Activated T-cell treated with anti-CD3 and anti-CD28 coated beads, Interleukin-2, amount 50 U/mL, for 48 hours (primary cell): ENCODE measurements around the gene AIMP1.

Experiments
- DNase-seq, 2 experiments: peaks; one replicate each; pipeline ENCODE4 v3.0.0-alpha.2; 2020

Gene AIMP1

DNA sequence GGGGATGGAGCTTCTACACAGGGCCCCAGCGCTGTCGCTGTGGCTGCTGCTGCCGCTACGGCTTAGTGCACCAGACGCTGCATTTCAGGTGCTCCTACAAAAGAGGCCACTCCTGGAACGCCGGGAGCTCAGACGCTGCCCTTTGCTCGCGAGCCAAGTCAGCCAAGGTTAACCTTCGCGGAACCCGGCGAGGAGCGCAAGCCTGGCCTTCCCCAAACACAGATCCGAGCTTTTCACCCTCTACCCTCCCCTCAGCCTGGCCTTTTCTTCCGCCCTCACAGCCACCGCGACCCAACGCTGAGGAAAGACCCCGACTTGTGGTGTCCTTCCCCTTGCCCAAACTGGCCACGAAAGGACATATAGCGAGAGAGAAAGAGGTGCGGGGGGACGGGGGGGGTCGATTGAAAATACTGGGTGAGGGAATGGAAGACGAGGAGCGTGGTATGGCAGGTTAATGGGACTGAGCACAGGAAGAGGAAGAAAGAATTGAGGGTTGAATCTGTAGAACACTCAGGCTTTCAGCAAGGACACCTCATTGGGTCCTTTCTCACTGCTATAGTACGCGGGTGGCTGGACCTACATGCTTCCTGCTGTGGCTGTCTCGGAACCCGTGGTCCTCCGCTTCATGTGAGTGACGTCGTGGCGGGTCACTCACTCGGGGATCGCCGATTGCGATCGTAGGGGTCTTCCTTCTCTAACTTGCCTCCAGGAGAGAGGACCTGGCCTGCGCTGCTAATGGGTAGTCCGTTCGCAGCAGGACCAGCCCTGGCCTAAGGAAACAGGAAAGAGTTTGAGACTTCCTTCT is at the start of gene AIMP1, which contains the start of gene TBCK:
TSS of gene AIMP1 (plus strand) at position 583 of the 805 bp plus-strand sequence. CDS start 8,460 bp downstream, outside the sequence.
TSS of gene TBCK (minus strand) at position 242 of the 805 bp plus-strand sequence. CDS start 7,249 bp downstream, outside the sequence.
- DNase-seq = peak; percentile 90 to 91

DNA sequence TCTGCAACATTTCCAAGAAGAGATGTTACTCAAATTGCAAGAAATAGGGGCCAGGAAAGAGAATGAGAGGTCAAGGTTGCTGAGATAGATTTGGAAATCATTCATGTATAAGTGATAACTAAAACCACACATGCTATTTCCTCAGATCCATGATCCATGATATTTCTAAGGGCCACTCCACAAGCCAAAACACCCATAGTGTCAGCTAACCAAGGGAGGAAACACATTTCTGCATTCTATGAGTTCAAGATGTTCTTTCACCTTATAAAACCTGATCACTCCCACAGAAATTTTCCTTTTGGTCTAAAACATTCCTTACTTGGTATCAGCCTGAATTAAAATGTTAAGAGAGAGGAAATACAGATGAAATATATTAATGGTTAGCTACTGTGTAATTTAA is 47.6 kb upstream of the AIMP1 start:
- DNase-seq = no peak

DNA sequence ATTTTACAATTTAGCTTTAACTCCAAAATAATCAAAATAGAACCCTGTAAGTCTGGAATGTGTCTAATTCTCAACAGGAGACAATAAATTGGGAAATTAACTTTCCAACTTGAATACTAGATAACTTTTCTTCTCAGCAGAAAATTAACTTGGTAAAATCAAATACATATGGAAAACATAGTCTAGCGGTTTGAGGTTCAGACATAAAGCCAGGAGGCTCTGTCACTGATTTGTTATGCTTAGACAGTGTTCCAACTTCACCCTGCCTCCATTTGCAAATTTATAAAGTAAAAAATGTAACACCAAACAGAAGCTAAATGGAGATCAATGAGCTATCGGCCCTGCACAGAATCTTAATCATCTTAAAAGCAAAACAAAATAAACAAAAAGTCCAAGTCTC is 46.6 kb upstream of the AIMP1 start:
- no peak for DNase-seq

DNA sequence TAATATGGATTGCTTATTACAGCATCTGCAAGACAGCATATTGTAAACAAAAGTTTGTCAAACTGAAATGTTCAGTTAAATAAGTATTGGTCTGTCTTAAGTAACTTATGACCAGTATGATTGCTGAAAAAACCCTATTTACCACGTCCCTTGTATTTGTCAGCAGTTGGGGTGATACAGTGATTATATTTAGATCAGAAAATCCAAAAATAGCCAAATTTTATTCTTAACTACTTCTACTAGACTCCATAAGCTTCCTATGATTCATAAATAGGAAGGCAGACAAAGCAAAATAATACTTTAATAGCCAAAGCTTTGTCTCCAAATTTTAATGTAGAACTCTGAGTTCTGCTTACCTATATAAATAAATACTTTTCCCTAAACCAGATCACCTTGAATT is 45.6 kb upstream of the AIMP1 start:
- no peak for DNase-seq

DNA sequence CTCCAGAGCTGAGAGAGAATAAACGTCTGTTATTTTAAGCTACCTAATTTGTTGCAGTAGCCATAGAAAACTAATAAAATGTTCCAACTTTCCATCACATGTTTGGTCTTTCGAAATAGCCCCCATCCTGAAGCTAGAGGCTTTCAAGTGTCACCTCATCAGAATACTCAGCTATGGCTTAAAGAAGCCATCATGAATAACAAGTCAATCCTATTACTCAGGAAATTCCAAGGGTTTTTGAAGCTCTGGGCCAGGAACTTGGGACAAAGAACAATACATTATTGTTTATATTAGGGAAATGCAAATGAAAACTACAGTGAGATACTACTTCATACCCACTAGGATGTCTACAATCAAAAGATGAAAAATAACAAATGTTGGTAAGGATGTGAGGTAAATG is 42.5 kb upstream of the AIMP1 start:
- no peak for DNase-seq

DNA sequence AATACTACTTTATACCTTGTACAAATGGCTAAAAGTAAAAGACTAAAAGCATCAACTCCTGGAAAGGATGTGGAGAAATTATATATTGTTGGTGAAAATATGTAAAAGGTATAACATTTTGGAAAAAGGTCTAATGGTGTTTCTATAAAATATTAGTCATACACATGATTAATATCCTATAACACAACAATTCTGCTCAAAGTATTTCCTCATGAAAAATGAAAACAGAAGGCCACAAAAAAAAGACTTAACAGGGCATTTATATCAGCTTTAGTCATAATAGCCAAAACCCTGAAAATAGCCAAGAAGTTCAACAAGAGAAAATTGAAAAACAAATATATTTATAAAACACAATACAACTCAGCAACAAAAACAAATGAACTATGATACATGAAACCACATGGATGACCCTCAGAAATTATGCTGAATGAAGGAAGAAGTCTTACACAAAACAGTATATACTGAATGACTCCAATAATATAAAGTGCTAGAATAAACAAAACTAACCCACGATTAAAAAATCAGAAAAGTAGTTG is 39.1 kb upstream of the AIMP1 start:
- DNase-seq = no peak

DNA sequence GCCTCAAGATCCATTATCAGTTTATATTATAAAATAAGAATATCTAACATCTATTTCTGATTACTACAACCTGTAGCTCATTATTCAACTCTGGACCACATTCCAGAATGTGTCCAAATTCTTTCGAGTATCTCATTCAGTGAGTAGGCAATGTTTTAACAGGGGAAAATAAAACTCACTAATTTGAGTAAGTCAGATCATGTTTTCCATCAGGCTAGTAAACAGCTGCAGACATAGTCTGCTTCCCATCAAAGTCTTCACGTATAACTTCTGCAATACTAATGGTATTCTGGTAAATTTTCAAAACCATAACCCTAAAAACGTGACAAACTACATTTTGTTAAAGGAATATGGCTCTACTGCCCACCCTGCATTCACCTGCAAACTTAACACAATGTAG is 32.1 kb upstream of the AIMP1 start:
- DNase-seq = no peak

DNA sequence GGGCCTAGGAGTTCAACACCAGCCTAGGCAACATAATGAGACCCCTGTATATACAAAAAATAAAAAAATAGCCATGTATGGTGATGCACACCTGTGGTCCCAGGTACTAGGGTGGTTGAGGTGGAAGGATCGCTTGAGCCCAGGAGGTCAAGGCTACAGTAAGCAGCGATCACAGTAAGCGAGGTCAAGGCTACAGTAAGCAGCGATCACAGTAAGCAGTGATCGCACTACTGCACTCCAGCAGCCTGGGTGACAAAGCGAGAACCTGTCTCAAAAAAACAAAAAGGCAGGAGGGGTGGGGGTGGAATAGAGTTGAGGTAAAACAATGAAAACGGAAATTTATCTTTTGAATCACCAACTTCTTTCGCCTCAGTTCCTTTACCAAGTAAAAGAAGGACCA is 29.7 kb upstream of the AIMP1 start:
- no peak for DNase-seq

DNA sequence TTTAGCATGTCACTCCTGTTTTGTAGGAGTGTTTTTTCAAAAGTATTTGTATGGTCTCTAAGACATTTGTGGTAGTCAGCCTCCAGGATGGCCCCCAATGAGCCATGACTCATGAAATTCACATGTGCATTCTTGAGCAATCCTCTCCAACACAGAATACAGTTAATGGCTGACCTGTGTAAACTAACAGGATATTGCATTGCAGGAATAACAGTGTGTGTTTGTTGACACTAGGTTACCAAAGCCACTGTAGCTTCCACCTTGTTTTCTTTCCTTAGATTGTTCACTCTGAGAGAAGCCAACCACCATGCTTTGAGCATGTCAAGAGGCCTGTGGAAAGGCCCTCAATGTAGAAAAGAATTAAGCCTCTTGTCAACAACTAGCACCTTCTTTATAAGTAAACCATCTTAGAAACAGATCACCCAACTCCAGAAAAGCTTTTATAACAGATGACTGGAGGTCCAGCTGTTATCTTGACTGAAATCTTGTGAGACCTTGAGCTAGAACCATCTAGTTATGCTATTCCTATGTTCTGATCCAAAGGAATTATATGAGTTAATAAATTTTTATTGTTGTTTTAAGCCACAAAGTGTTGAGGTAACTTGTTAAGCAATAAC is 28.9 kb upstream of the AIMP1 start:
- no peak for DNase-seq

DNA sequence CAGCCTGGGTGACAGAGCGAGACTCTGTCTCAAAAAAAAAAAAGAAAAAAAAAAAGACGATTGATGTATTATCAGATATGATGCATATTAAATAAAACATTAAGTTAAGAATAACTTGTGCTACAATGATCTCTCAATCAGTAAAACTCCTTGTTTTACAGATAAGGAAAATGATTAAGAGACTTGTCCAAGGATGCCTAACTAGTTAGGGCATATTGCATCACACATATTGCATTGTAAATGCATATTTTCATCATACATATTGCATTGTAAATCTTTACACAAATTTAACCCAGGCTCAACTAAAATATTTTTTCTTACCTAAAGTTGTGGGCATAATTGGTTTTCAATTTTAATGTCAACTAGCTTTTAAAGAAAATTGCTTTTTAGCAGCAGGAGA is 26.6 kb upstream of the AIMP1 start:
- DNase-seq = no peak

DNA sequence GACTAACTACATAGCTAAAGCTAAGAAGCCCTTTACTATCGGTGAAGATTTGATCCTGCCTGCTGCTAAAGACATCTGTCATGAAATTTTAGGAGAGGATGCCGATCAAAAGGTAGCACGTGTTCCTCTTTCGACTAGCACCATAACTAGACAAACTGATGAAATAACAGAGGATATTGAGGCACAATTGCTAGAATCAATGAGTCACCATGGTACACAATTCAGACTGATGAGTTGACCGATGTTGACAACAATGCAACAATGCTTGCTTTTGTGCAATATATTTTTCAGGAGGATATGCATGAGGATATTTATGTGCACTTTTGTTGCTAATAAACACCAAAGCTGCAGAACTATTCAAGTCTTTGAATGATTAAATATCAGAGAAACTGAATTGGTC is 24.7 kb upstream of the AIMP1 start:
- DNase-seq = no peak

DNA sequence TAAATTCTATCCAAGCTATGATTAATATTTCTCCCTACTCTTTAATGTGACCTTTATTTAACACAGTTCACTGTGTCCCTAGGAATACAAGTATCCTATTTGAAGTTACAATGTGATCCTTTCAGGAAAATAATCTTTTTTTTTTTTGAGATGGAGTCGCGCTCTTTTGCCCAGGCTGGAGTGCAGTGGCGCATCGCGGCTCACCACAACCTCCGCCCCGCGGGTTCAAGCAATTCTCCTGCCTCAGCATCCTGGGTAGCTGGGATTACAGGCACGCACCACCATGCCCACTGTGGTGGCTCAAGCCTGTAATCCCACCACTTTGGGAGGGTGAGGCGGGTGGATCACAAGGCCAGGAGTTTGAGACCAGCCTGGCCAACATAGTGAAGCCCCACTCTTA is 22.3 kb upstream of the AIMP1 start:
- no peak for DNase-seq

DNA sequence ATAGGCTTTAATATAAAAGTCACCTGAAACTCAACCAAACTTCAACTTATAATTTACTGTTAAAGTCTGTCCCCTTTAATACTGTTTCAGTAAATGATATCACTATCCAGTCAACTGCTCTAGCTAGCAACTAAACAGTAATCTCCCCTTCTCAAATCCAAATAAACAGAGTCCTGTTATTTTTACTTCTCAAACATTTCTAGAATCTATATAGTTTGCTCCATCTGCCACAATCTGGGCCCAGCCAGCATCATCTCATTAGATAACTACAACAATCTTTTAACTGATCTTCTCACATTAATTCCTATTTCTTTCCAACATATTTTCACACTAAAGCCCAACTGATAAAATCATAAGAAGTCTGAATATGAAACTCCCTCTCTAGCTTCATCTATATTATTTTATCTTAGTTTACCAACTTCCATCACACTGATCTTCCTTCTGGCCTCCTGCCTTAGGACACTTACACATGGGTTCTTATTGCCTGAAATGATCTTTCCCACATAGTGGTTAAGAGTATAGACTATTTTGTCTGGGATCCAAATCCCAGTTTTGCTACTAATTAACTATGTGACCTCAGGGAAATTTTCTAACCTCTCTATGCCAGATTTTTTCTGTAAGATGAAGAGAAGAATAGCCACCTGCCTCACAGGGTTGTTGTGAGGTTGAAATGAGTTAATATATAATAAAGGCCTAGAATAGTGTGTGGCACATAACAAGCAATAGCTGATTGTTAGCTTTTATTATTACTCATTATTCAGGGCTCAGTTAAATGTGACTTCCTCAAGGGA is 18.9 kb upstream of the AIMP1 start:
- DNase-seq = no peak

DNA sequence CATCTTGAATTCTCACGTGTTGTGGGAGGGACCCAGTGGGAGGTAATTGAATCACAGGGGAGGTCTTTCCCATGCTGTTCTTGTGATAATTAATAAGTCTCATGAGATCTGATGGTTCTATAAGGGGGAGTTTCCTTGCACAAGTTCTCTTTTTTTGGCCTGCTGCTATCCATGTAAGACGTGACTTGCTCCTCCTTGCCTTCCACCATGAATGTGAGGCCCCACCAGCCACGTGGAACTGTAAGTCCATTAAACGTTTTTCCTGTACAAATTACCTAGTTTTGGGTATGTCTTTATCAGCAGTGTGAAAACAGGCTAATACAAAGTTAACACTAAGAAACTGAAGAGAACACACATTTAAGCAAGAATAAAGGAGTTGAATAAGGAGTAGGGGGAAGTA is 16.4 kb upstream of the AIMP1 start:
- no peak for DNase-seq

DNA sequence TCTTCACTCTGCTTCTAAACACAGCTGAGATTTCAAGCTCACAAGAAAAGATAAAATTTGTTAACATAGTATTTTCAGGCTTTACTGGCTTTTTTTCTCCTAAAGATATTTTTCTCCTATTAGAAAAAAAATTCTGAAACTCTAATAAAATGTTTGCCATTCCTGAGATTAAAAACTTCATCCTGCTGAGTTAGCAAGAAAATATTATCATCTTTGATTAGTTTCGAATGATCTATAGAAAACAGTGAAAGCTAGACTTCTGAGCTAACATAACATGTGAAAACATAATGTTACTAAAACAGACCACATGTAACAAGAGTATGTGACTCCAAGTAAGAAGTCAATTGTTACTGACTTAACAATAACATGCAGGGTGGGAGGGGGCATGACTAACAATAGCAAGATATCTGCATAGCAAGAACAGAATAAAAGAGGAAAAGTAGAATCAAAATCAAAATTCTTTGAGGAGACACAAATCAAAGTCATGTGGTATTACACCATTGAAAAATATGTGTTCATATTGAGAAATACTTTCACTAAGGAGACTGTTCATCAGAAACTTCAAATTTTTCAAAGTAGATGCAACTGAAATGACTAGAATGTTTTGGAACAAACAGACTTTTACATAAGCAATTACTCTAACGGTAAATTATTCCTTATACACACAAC is 14.8 kb upstream of the AIMP1 start:
- DNase-seq = no peak

DNA sequence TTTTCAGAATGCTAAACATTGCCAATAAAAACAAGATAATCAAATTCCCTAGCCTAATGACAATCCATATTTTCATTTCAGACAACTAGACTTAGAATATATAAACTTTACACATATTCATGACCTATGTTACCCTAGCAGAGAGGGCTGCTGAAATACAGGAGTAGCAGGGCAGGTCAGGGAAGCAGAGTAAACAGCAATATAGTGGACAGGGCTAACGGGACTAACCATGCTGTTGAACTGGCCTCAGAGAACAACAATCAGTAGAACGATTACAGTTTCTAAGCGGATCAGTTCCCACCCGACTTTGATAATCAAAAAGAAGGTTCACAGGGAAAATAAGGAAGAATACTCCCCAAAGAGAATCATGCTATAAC is 14.3 kb upstream of the AIMP1 start:
- DNase-seq = no peak

DNA sequence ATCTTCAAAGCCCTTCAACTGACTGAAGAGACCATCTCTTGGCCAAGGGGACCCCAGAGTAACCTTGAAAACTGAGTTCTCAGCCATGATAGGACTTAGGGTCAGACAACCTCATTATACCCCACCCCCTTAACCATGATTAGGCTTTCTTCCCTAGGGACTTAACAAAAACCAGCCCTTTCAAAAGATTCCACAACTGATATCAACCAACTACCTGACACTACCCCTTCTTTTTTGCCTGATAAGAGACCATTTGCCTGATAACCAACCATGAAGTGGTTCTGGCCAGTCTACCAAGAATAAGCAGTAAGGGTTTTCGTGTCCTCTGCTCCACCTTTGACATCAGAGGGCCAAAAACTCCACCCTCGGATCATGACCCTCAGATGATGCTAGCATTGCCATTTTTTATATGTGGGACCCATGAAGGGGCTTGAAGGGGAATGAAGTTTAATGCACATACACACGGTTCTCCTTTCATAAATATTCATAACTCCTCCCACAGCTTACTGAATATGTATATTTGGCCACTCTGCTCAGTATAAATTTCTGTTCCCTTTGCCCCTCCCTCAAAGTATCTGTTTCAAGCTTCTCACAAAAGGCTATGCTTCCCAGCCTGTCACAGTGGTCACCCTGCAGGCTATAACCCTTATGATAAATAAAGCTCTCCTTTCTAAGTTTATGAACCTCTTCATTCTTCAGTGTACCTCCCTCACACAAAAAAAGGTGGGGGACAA is 12.6 kb upstream of the AIMP1 start:
- DNase-seq = no peak

DNA sequence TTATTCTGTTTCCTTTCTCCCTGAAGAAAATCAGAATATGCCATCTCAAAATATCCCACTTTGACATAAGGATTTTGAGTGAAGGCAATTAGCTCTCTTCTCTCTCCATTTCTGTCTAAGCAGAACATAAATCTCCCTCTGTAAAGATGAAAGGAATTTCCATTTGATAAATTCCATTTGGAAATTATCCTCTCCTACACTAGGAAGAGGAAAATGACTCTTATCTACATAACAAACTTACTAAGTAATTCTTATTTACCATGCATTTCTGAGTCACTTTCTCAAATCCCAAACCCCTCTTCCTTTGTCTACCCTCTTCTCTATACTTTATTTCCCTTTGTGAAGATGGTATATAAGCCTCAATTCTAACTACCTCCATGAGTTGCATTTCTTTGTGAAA is 11.7 kb upstream of the AIMP1 start:
- no peak for DNase-seq

DNA sequence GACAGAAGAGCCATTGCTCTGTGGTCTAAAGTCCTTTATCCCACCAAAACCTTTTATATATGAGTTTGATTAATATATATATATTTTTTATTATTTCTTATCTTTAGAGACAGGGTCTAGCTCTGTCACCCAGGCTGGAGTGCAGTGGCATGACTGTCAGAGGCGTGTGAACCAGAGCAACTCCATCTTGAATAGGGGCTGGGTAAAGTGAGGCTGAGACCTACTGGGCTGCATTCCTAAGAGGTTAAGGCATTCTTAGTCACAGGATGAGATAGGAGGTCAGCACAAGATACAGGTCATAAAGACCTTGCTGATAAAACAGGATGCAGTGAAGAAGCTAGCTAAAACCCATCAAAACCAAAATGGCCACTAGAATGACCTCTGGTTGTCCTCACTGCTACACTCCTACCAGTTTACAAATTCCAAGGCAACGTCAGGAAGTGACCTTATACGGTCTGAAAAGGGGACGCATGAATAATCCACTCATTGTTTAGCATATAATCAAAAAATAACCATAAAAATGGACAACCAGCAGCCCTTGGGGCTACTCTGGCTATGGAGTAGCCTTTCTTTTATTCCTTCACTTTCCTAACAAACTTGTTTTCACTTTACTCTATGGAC is 10.8 kb upstream of the AIMP1 start:
- no peak for DNase-seq

DNA sequence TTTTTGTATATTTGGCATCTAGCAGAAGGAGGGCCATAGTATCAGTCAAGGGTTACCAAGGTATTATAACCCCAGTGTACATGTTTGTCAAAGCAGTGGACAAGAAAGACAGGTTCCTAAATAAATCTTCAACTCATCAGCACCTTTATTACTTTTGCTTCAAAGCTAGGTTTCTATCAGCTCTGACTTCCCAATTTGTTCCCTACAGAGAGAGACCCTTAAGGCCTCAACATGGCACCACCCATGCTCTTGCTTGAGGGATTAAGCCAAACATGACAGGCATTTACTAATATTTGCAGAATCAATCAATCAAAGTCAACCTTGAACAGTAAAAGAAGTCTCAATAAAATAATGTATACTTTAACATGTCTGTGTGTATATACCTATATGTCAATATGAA is 9.8 kb upstream of the AIMP1 start:
- DNase-seq = no peak

DNA sequence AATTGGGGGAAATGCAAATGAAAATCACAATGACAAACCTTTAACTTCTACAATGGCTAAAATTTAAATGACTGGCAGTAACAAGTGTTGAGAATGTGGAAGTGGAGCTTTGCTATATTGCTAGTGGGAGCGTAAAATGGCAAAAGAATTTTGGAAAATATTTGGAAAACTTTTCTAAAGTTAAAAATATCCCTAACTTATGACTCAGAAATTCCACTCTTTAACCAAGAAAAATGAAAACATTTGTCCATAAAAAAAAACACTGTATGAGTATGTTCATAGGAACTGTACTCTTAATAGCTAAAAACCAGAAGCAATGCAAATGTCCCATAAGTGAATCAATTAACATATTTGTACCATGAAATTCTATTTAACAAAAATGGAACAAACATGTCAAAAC is 4.0 kb upstream of the AIMP1 start:
- no peak for DNase-seq

DNA sequence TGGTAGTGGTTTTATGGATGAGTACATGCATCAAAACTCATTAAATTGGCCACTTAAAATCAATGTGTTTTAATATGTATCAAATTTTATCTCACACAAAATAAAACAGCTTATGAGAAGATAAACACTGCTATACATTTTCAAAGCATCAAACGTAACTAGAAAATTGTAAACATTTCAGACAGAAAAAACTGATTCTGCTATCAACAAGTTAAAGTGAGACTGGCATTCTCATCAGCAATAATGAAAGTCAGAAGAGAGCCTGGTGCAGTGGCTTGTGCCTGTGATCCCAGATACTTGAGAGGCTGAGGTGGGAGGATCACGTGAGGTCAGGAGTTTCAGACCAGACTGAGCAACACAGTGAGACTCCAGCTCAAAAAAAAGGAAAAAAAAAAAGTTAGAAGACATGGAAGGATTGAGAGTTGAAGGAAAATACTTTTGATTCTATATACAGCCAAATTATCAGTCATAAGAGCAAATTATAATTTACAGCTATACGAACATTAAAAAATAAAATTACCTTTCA is 3.3 kb upstream of the AIMP1 start:
- no peak for DNase-seq
